ENCODE data around the gene BAIAP2.

BAIAP2 gene

DNA sequence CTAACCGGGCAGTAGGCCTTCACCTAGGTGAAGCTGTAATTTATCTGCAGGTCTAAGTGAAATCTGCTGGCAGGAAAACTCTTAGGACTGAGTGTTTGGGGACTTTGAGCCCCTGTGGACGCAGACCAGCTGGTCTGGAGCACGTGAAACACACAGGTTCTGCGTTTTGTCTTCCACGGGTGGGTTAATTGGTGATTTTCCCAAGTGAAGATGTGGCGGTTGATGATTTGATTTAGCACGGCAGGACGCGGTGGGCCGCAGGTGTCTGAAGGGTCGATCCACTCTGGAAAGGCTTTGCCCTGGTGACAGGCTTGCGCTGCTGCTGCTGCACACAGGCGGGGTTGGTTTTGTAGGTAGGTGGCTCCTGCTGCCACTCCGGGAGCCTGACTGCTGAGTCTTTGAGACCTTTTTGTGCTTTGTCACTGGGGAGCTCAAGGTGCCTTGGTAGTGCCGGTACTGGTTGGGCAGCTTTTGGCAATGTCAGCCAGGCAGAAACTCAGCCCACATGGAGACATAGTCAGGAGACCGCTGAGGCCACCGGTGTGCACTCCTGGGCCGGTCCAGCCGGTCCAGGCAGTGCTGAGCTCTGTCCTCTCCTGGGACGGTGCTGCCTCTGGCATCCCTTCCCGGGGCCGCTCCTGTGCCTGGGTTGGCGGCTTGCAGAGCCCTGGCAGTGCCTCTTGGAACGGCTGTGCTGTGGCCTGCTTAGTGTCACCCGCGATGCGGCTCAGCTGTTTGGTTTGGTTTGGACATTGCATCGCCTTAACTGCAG, 2.3 kb downstream of the BAIAP2 start:
- no peak overlapping the region for H3K4me3 ChIP-seq (ENCODE audit: low read depth in 1 of 2, low read length in 2 of 2)

DNA sequence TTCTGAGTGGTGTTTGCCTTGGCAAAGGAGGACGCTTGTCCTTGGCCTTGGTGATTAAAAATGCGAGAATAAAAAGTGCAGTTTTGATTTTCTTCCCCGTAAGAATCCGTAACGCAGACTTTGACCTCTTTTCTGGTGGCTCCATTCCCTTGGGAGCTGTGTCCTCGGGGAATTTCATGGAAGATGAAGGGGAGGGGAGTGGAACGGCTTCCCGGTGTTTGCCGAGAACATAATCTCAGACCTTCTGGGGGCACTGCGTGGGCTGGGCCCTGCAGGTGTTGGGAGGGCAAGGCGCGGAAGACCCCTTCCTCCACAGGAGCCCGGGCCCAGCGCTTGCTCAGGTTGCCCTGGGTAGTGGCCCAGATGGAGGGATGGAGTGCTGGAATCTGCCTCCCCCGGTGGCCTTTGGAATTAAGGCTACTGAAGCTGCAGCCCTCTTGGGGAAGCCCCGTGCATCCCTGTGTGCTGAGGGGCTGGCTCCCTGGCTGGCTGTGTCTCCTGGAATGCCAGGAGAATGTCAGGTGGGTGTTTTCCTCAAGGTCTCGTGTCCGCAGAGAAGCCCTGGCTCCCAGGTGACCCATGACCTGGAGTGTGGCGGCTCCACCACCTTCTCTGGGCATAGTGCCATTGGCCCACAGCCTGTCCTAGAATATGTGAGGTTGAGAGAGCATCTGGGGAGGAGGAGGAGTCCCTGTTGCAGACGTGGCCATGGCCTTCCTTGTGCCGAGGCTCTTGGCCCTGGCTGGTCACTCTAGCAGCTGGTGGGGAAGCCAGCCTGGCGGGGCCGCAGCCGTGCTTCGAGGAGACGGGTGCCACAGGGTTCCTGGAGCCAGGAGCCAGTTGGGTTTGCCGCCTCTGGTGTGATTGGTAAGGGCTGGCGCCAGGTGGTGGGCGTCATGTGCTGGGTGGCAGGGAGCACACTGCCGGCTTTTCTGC, 3.1 kb downstream of the BAIAP2 start:
- Histone ChIP-seq H3K9ac (ENCODE audit: low read depth in 1 of 2, low read length in 2 of 2) (no peak overlapping the region), H3K4me1 (ENCODE audit: control insufficient read depth in 1 of 2, insufficient read depth in 2 of 2, low read length in 2 of 2) (peaks cover 12 to 34% of the 10 kb centered on the region in 2 donors), H3K27ac (ENCODE audit: low read depth, low read length) (no peak overlapping the region), H3K27me3 (ENCODE audit: control insufficient read depth in 1 of 2, insufficient read depth in 2 of 2, low read length in 2 of 2) (no peaks in the 10 kb centered on the region), H3K9me3 (ENCODE audit: control insufficient read depth in 1 of 2, low read length in 2 of 2) (no peaks in the 10 kb centered on the region), H3K4me3 (ENCODE audit: low read depth in 1 of 2, low read length in 2 of 2) (no peak overlapping the region), H3K36me3 (ENCODE audit: control insufficient read depth in 1 of 2, insufficient read depth in 2 of 2, low read length in 2 of 2) (no peaks in the 10 kb centered on the region)

More for the DNA sequence above, 2.3 kb downstream of the BAIAP2 start:
- H3K9ac ChIP-seq (ENCODE audit: low read depth in 1 of 2, low read length in 2 of 2): no peak overlapping the region
- peaks cover 12 to 37% of the 10 kb centered on the region in 2 donors for H3K4me1 ChIP-seq (ENCODE audit: control insufficient read depth in 1 of 2, insufficient read depth in 2 of 2, low read length in 2 of 2)
- H3K27ac ChIP-seq (ENCODE audit: low read depth, low read length): no peak overlapping the region
- H3K9me3 ChIP-seq (ENCODE audit: control insufficient read depth in 1 of 2, low read length in 2 of 2): no peaks in the 10 kb centered on the region
- H3K36me3 ChIP-seq (ENCODE audit: control insufficient read depth in 1 of 2, insufficient read depth in 2 of 2, low read length in 2 of 2): no peaks in the 10 kb centered on the region
- no peaks in the 10 kb centered on the region for H3K27me3 ChIP-seq (ENCODE audit: control insufficient read depth in 1 of 2, insufficient read depth in 2 of 2, low read length in 2 of 2)

DNA sequence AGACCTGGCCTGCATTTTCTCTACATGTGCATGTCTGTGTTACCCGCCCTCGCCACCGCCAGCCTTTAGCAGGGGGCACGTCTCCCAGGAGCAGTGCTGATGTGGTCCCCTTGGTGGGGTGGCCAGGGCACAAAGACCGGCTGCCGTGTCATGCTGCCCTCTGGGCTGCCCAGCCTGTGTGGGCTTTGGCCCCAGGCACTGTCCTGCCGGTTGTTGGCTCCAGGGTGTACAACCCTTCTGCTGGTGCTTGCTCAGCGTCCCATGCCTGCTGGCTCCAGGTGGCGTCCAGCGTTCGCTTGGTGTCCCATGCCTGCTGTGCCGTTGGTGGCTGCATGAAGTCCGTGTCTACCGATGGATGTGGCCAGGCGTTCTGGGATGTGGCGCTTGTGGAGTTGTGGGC, 4.1 kb downstream of the BAIAP2 start:
- Histone ChIP-seq H3K4me1 (ENCODE audit: control insufficient read depth in 1 of 2, insufficient read depth in 2 of 2, low read length in 2 of 2) (peaks cover 7 to 29% of the 10 kb centered on the region in 2 donors), H3K9me3 (ENCODE audit: control insufficient read depth in 1 of 2, low read length in 2 of 2) (no peaks in the 10 kb centered on the region), H3K9ac (ENCODE audit: low read depth in 1 of 2, low read length in 2 of 2) (no peak overlapping the region), H3K36me3 (ENCODE audit: control insufficient read depth in 1 of 2, insufficient read depth in 2 of 2, low read length in 2 of 2) (no peaks in the 10 kb centered on the region), H3K27ac (ENCODE audit: low read depth, low read length) (no peak overlapping the region), H3K4me3 (ENCODE audit: low read depth in 1 of 2, low read length in 2 of 2) (no peak overlapping the region), H3K27me3 (ENCODE audit: control insufficient read depth in 1 of 2, insufficient read depth in 2 of 2, low read length in 2 of 2) (no peaks in the 10 kb centered on the region)

GRCh38 chr17:81039854-81040758, 5.2 kb downstream of the BAIAP2 start:
- Histone ChIP-seq H3K9ac (ENCODE audit: low read depth in 1 of 2, low read length in 2 of 2) (no peak overlapping the region), H3K4me3 (ENCODE audit: low read depth in 1 of 2, low read length in 2 of 2) (no peak overlapping the region), H3K27ac (ENCODE audit: low read depth, low read length) (no peak overlapping the region), H3K36me3 (ENCODE audit: control insufficient read depth in 1 of 2, insufficient read depth in 2 of 2, low read length in 2 of 2) (no peaks in the 10 kb centered on the region), H3K4me1 (ENCODE audit: control insufficient read depth in 1 of 2, insufficient read depth in 2 of 2, low read length in 2 of 2) (peaks cover 15 to 36% of the 10 kb centered on the region in 2 donors), H3K9me3 (ENCODE audit: control insufficient read depth in 1 of 2, low read length in 2 of 2) (no peaks in the 10 kb centered on the region), H3K27me3 (ENCODE audit: control insufficient read depth in 1 of 2, insufficient read depth in 2 of 2, low read length in 2 of 2) (no peaks in the 10 kb centered on the region)

DNA sequence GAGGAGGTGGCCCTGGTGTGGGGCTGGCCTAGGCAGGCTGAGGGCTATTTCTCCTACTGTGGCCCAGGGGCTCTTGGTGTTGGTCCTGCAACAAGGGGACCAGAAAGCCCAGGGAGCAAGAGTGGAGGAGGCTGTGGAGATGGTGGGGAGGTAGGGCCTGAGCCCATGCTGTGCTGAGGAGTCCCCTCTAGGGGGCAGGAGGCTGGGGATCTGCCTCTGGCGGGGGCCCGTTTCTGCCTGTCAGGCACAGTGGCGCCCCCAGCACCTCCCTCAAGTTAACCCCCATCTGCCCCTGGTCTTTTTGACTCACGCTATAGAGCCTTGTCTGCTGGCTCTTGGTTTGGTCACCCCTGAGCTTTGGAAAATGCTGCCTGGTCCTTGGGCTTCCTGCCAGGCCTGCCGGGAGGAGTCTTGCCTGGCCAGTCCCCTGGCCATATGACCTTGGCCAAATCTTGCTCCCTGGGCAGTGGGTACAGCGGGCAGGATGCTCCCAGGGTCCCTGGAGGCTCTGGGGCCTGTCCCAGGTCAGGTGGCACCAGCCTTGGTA, 5.9 kb downstream of the BAIAP2 start:
- Histone ChIP-seq H3K4me1 (ENCODE audit: control insufficient read depth in 1 of 2, insufficient read depth in 2 of 2, low read length in 2 of 2) (peaks cover 23 to 40% of the 10 kb centered on the region in 2 donors), H3K27ac (ENCODE audit: low read depth, low read length) (no peak overlapping the region), H3K27me3 (ENCODE audit: control insufficient read depth in 1 of 2, insufficient read depth in 2 of 2, low read length in 2 of 2) (no peaks in the 10 kb centered on the region), H3K36me3 (ENCODE audit: control insufficient read depth in 1 of 2, insufficient read depth in 2 of 2, low read length in 2 of 2) (no peaks in the 10 kb centered on the region), H3K9me3 (ENCODE audit: control insufficient read depth in 1 of 2, low read length in 2 of 2) (no peaks in the 10 kb centered on the region), H3K4me3 (ENCODE audit: low read depth in 1 of 2, low read length in 2 of 2) (no peak overlapping the region), H3K9ac (ENCODE audit: low read depth in 1 of 2, low read length in 2 of 2) (no peak overlapping the region)

GRCh38 chr17:81042606-81043005, 7.7 kb downstream of the BAIAP2 start:
- Histone ChIP-seq H3K9me3 (ENCODE audit: control insufficient read depth in 1 of 2, low read length in 2 of 2) (no peaks in the 10 kb centered on the region), H3K9ac (ENCODE audit: low read depth in 1 of 2, low read length in 2 of 2) (no peak overlapping the region), H3K36me3 (ENCODE audit: control insufficient read depth in 1 of 2, insufficient read depth in 2 of 2, low read length in 2 of 2) (no peaks in the 10 kb centered on the region), H3K27ac (ENCODE audit: low read depth, low read length) (no peak overlapping the region), H3K4me1 (ENCODE audit: control insufficient read depth in 1 of 2, insufficient read depth in 2 of 2, low read length in 2 of 2) (peaks cover 17 to 26% of the 10 kb centered on the region in 2 donors), H3K27me3 (ENCODE audit: control insufficient read depth in 1 of 2, insufficient read depth in 2 of 2, low read length in 2 of 2) (no peaks in the 10 kb centered on the region), H3K4me3 (ENCODE audit: low read depth in 1 of 2, low read length in 2 of 2) (no peak overlapping the region)

- Histone ChIP-seq H3K27ac (ENCODE audit: low read depth, low read length) (peak overlapping the region; percentile 30), H3K9ac (ENCODE audit: low read depth in 1 of 2, low read length in 2 of 2) (no peak overlapping the region), H3K4me3 (ENCODE audit: low read depth in 1 of 2, low read length in 2 of 2) (no peak overlapping the region), H3K9me3 (ENCODE audit: control insufficient read depth in 1 of 2, low read length in 2 of 2) (no peaks in the 10 kb centered on the region), H3K4me1 (ENCODE audit: control insufficient read depth in 1 of 2, insufficient read depth in 2 of 2, low read length in 2 of 2) (peaks cover 17 to 19% of the 10 kb centered on the region in 2 donors), H3K36me3 (ENCODE audit: control insufficient read depth in 1 of 2, insufficient read depth in 2 of 2, low read length in 2 of 2) (no peaks in the 10 kb centered on the region), H3K27me3 (ENCODE audit: control insufficient read depth in 1 of 2, insufficient read depth in 2 of 2, low read length in 2 of 2) (no peaks in the 10 kb centered on the region)
These were observed 8.4 kb downstream of the BAIAP2 start for GRCh38 chr17:81043319-81043724.

DNA sequence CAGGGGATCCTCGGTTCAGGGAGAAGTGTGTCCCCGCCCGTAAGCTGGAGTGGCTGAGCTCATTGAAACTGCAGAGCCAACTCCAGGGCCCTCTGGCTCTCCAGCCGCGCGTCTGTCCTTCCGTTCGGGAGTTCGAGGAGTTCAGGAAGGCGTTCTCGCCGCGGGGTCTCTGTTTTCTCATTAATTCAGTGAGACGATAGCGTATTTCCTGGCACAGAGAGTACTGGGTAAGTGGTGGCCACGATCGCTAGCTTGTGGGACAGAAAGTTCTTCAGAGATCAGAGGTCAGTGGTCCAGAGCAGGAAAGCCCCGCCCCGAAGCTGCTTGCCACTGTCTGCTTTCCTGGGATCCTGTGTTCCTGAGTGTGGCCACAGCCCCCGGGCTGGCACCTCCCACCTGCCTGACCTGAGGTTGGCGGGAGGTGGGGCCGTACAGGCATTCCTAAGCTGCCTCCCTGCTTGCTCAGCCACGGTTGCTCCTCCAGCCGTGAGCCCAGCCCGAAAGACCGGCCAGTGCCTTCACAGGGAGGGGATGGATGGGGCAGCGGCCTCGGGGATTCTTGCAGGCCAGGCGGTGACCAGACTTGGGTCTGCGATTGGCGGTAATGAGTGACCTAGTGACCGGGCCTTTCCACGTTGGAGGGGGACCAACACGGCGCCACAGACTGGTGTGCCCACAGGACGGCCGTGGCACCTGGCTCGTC, 8.9 kb downstream of the BAIAP2 start:
- no peak overlapping the region for H3K9ac ChIP-seq (ENCODE audit: low read depth in 1 of 2, low read length in 2 of 2)
- H3K4me3 ChIP-seq (ENCODE audit: low read depth in 1 of 2, low read length in 2 of 2): no peak overlapping the region
- peak overlapping the region; percentile 75 for H3K27ac ChIP-seq (ENCODE audit: low read depth, low read length)
- H3K9me3 ChIP-seq (ENCODE audit: control insufficient read depth in 1 of 2, low read length in 2 of 2): no peaks in the 10 kb centered on the region
- H3K27me3 ChIP-seq (ENCODE audit: control insufficient read depth in 1 of 2, insufficient read depth in 2 of 2, low read length in 2 of 2): no peaks in the 10 kb centered on the region
- peaks cover 17 to 20% of the 10 kb centered on the region in 2 donors for H3K4me1 ChIP-seq (ENCODE audit: control insufficient read depth in 1 of 2, insufficient read depth in 2 of 2, low read length in 2 of 2)
- no peaks in the 10 kb centered on the region for H3K36me3 ChIP-seq (ENCODE audit: control insufficient read depth in 1 of 2, insufficient read depth in 2 of 2, low read length in 2 of 2)

GRCh38 chr17:81044428-81044763, 9.4 kb downstream of the BAIAP2 start:
- no peaks in the 10 kb centered on the region for H3K36me3 ChIP-seq (ENCODE audit: control insufficient read depth in 1 of 2, insufficient read depth in 2 of 2, low read length in 2 of 2)

More at GRCh38 chr17:81044428-81044763, 9.4 kb downstream of the BAIAP2 start:
- Histone ChIP-seq H3K9me3 (ENCODE audit: control insufficient read depth in 1 of 2, low read length in 2 of 2) (no peaks in the 10 kb centered on the region), H3K9ac (ENCODE audit: low read depth in 1 of 2, low read length in 2 of 2) (no peak overlapping the region), H3K27ac (ENCODE audit: low read depth, low read length) (peak overlapping the region; percentile 75), H3K27me3 (ENCODE audit: control insufficient read depth in 1 of 2, insufficient read depth in 2 of 2, low read length in 2 of 2) (no peaks in the 10 kb centered on the region), H3K4me3 (ENCODE audit: low read depth in 1 of 2, low read length in 2 of 2) (no peak overlapping the region), H3K4me1 (ENCODE audit: control insufficient read depth in 1 of 2, insufficient read depth in 2 of 2, low read length in 2 of 2) (peaks cover 17 to 26% of the 10 kb centered on the region in 2 donors)

All from duodenal mucosa (tissue), 2 donors.